ENCODE data around the gene URB2. TPM values are rescaled to one million over a fixed set of nuclear protein-coding genes. Genes with fewer than 3 reads are reported as not detected.

Gene URB2
- total and polyA plus RNA-seq, 2 donors (not counting 3 experiments of a cell fraction or from before 2014, with no cell fraction given): 4.7 to 12.4 TPM

- TF ChIP-seq FOS (IDR thresholded peaks at IDR 0.05; ENCODE audit: borderline replicate concordance, insufficient read depth, low read length): no peak
- no peak for TF ChIP-seq MAX (IDR thresholded peaks at IDR 0.05; ENCODE audit: insufficient read depth, insufficient read length)
- no peak for TF ChIP-seq MYC (IDR thresholded peaks at IDR 0.05; ENCODE audit: low read depth, low read length)
- TF ChIP-seq JUN (IDR thresholded peaks at IDR 0.05; ENCODE audit: borderline replicate concordance, insufficient read depth, insufficient read length, low read depth): no peak
- TF ChIP-seq POLR2A (IDR thresholded peaks at IDR 0.05; ENCODE audit: low read depth, low read length): no peak
- no peak for TF ChIP-seq CTCF (IDR thresholded peaks at IDR 0.05; ENCODE audit: extremely low read depth in 1 of 2, insufficient read depth in 1 of 2, low read depth in 1 of 2, low read length in 2 of 2)
- no peak for TF ChIP-seq GATA2 (IDR thresholded peaks at IDR 0.05; ENCODE audit: insufficient read depth, insufficient read length, low read depth, low read length)
- TF ChIP-seq EZH2 (IDR thresholded peaks at IDR 0.05; ENCODE audit: borderline replicate concordance, low read depth, low read length, severe bottlenecking): no peak
- TF ChIP-seq POLR2AphosphoS5 (IDR thresholded peaks at IDR 0.05; ENCODE audit: insufficient read depth, low read depth, low read length): no peak
- Histone ChIP-seq H3K4me1 (ENCODE audit: control insufficient read depth, extremely low read depth, insufficient read depth, low read length) (no peaks in the 10 kb centered on the region), H2AFZ (ENCODE audit: low read depth, low read length) (no peak overlapping the region), H3K4me3 (replicated peaks in 1 of 3; ENCODE audit: insufficient read depth in 1 of 3, low read depth in 1 of 3, low read length in 3 of 3) (no peak overlapping the region), H3K9ac (replicated peaks; ENCODE audit: extremely low read depth, insufficient read depth, low read length) (no peak overlapping the region), H3K79me2 (ENCODE audit: control insufficient read depth, insufficient read depth, low read length) (peaks cover 29% of the 10 kb centered on the region), H3K4me2 (ENCODE audit: insufficient read depth, low read length) (no peak overlapping the region), H3K27me3 (ENCODE audit: control insufficient read depth in 2 of 2, insufficient read depth in 2 of 2, low read length in 2 of 2) (no peaks in the 10 kb centered on the region), H4K20me1 (replicated peaks; ENCODE audit: control insufficient read depth, extremely low read depth, insufficient read depth, low read length) (no peaks in the 10 kb centered on the region), H3K36me3 (ENCODE audit: control insufficient read depth in 2 of 2, extremely low read depth in 1 of 2, insufficient read depth in 2 of 2, low read length in 2 of 2) (peaks cover 7 to 18% of the 10 kb centered on the region in 2 experiments), H3K9me3 (replicated peaks; ENCODE audit: control insufficient read depth, insufficient read depth, low read length) (no peaks in the 10 kb centered on the region), H3K9me1 (replicated peaks; ENCODE audit: control insufficient read depth, extremely low read depth, insufficient read depth, low read length) (no peaks in the 10 kb centered on the region), H3K27ac (ENCODE audit: insufficient read depth, low read depth, low read length) (no peak overlapping the region)
- ChIA-PET POLR2A (no interaction called here), CTCF (no interaction called here)
- intact Hi-C loops (cut with micrococcal nuclease): no loop called here
- FAIRE-seq (no peak), DNase-seq (ENCODE audit: low read depth, low spot score) (no peak)
- dilution Hi-C loops (cut with MboI; ENCODE audit: extremely low pct_ligation_motif_present, low sequenced_read_pairs): no loop called here
- BruUV-seq (replicated peaks): no TSS peak
Measured at GRCh38 chr1:229641306-229641705, 15.3 kb downstream of the URB2 start.

All from endothelial cell of umbilical vein (primary cell).